SK-N-SH treated with all-trans-retinoic acid at 6 μM for 48 hours (cell line): ENCODE measurements around the gene GEN1.

ENCODE experiments used
- CSDC2 ChIP-seq: fragments of 250-450 bp; sonication (Bioruptor Pico); IDR thresholded peaks from 2 replicates; pipeline ENCODE4 v1.5.0; 2020; ENCODE audit warnings: mild to moderate bottlenecking, moderate library complexity
- CSRNP3 ChIP-seq: fragments of 250-450 bp; sonication (Bioruptor Pico); IDR thresholded peaks from 2 replicates; pipeline ENCODE4 v1.5.1; 2021; ENCODE audit warnings: mild to moderate bottlenecking, moderate library complexity
- GLIS3 ChIP-seq: fragments of 250-450 bp; sonication (Bioruptor Pico); IDR thresholded peaks from 2 replicates; pipeline ENCODE4 v1.5.0; 2020; ENCODE audit warnings: mild to moderate bottlenecking, moderate library complexity
- OSR1 ChIP-seq: fragments of 250-450 bp; sonication (Bioruptor Pico); IDR thresholded peaks from 2 replicates; pipeline ENCODE4 v1.8.0; 2022; ENCODE audit warnings: moderate library complexity, mild to moderate bottlenecking, inconsistent platforms
- TOX ChIP-seq: fragments of 250-450 bp; sonication (Bioruptor Pico); IDR thresholded peaks from 2 replicates; pipeline ENCODE4 v1.8.0; 2021; ENCODE audit warnings: mild to moderate bottlenecking, moderate library complexity, borderline replicate concordance
- ZFP3 ChIP-seq: fragments of 250-450 bp; sonication (Bioruptor Pico); IDR thresholded peaks from 2 replicates; pipeline ENCODE4 v1.5.0; 2020; ENCODE audit warnings: mild to moderate bottlenecking, moderate library complexity
- ZFP30 ChIP-seq: fragments of 450-650 bp; formaldehyde crosslinking; IDR thresholded peaks from 2 replicates; pipeline ENCODE4 v1.5.0; 2022; ENCODE audit warnings: mild to moderate bottlenecking, moderate library complexity
- ZNF565 ChIP-seq: fragments of 450-650 bp; formaldehyde crosslinking; conservative IDR thresholded peaks from 2 replicates; pipeline ENCODE4 v1.5.0; 2020; ENCODE audit warnings: low read depth, mild to moderate bottlenecking, moderate library complexity
- ZNF8 ChIP-seq: fragments of 450-650 bp; formaldehyde crosslinking; IDR thresholded peaks from 2 replicates; pipeline ENCODE4 v1.5.0; 2020; ENCODE audit warnings: mild to moderate bottlenecking, moderate library complexity

GRCh38 chr2:17835516-17835915 is 81.6 kb downstream of the GEN1 start:
- TF ChIP-seq ZNF565 (CRISPR knock-in tag), result no peak
- TF ChIP-seq OSR1 (CRISPR knock-in tag), result no peak
- TF ChIP-seq ZFP3 (CRISPR knock-in tag), result no peak
- no peak for TF ChIP-seq CSDC2 (CRISPR knock-in tag)
- no peak for TF ChIP-seq GLIS3 (CRISPR knock-in tag)
- TF ChIP-seq CSRNP3 (CRISPR knock-in tag), result no peak
- no peak for TF ChIP-seq TOX (CRISPR knock-in tag)
- no peak for TF ChIP-seq ZNF8
- no peak for TF ChIP-seq ZFP30 (CRISPR knock-in tag)
